ENCODE data around the gene SFXN3.

The SFXN3 gene

GRCh38 chr10:101036726-101037125 is 5.7 kb downstream of the SFXN3 start:
- no peak for DNase-seq

- no peak for DNase-seq
Observed at GRCh38 chr10:101038484-101038883, 7.5 kb downstream of the SFXN3 start.

DNA sequence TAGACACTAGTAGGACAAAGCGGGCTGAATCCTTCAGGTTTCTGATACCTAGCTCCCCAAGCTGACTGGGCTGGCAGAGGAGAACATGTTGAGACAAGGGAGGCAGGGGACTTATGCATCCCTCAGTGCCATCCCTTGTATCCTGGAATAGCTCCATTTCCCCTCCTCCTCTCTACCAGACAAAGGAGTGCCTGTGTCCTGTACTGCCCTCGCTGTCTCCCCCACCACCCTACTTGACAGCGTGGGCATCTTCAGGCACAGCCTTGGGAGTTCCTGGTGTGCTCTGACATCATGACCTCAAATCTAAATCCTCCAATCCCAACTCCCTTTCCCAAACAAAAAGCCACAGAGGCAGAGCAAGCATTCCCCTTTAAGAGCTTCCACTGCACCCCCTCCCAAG is 9.0 kb downstream of the SFXN3 start:
- no peak for DNase-seq

GRCh38 chr10:101040851-101041250 is 9.8 kb downstream of the SFXN3 start:
- no peak for DNase-seq

GRCh38 chr10:101041252-101041761 is 10.3 kb downstream of the SFXN3 start:
- DNase-seq = peak; percentile 73 to 78

DNA sequence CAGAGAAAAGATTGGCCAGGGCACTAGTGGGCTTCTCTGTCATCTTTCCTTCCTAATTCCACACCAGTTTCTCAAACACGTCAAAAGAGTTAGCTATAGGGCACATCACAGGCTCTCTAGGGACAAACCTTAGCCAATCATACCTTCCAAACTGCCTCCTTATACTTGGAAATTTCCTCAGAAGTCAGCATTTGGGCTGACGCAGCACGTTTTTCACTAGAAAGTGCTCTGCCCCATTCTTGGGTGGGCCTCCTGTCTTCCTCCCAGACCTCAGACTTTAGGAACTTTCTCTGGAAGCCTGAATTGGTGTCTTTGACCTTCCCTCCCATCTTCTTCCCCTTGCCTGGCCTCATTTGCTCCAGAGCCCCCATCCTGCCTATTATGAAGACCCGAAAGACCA is 11.1 kb downstream of the SFXN3 start:
- no peak for DNase-seq

DNA sequence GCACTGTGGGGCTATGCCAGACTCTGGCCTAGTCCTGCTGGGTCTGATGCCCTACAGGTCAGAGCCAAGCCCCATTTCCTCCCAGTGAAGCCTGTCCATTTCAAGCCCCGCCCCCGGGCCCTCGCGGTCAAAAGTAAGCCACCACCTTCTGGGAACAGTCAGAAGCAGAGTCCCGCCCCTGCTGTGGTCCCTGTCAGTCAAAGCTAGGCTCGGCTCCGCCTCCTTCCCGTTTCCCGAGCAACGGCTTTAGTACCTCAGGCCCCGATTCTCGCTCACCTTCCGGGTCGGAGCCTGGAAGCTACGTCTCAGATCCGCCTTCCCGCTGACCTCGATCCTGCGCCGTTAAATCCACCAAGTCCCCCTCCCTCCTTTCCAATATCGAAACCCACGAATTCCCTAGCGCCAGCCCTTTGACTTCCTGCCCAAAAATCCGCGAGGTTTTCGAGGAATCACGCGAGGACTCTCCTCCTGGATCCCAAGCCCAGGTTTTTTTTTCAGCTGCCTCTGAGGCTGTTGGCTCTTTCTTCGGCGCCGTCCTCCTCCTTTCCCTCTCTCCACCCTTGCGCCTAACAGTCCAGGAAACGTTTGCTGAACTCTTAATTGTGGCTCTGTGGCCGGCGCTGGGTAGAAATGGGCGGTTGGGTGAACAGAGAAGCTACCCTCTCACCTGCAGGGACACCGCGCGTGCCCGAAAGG is 11.8 kb downstream of the SFXN3 start:
- peak; percentile 95 to 97 for DNase-seq

DNA sequence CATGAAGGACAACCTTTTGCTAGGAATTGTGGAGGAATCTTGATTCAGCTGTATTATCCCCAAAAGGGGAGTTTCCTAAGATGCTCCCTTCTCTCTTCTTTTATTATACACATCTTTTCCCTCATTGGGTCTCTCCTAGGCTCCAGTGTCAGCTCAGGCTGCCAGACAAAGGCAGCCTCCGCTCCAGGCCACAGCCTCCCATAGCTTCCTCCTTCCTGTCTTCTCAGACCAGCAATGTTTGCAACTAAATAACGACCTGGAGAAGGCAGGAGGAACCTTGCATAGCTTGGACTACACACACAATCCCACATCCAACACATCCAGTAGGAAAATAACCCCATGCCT is 12.3 kb downstream of the SFXN3 start:
- DNase-seq = no peak

DNA sequence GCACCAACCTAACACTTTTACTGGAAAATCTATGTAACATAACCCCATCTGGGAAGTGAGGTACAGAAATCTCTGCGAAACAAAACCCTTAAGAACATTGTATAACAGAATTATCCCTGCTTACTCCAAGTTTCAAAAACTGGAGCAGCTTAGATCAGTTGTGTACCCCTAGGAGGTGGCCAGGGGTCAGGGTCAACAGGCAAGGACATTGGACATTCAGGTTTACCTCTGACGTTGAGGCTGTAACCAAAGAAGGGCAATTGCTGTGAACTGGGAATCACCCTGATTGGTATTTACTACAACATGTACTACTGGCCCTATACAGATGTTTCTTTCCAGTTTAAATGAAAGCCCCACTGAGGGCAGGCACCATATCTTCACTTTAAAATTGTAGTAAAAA is 13.1 kb downstream of the SFXN3 start:
- DNase-seq = no peak

DNA sequence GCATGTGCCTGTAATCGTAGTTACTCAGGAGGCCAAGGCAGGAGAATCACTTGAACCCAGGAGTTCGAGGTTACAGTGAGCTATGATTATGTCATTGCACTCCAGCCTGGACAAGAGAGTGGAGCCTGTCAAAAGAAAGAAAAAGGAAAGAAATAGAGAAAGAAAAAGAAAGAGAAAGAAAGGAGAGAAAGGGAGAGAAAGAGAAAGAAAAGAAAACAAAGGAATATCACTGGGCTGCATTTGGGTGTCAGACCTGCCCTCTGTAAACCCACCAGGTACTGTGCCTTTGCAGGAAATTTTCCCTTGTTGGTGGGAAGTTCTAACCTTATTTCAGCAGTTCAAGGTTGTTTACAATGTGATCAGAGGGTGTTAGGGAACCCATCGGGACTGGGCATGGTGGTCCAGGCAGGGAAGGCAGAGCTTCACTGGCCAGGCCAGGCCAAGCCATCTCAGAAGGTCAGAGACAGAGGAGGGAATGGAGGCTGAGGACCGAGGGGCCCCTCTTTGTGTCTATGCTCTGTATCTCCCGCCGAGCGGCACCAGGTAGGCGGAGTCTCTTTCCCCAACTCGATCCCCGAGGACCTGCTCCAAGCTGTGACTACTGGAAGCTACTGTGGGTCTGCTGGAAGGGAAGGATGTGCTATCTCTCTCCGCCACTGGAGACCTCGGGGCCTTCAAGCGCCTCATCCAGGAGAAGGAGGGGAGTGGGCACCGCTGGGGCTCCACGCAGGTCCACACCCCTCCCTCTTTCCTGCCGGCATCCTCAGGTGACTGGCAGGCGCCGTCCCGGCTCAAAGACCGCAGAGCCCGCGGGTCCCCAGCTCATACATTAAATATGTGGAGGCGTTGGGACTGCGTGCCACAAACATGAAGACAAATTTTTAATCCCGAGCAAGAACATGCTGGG is 15.6 kb downstream of the SFXN3 start:
- no peak for DNase-seq

- DNase-seq = no peak
Observed at GRCh38 chr10:101047268-101047667, 16.2 kb downstream of the SFXN3 start.

- no peak for DNase-seq
Observed at GRCh38 chr10:101047961-101048892, 17.2 kb downstream of the SFXN3 start.

GRCh38 chr10:101050208-101051069 is 19.4 kb downstream of the SFXN3 start:
- DNase-seq = peak; percentile 56 to 60

DNA sequence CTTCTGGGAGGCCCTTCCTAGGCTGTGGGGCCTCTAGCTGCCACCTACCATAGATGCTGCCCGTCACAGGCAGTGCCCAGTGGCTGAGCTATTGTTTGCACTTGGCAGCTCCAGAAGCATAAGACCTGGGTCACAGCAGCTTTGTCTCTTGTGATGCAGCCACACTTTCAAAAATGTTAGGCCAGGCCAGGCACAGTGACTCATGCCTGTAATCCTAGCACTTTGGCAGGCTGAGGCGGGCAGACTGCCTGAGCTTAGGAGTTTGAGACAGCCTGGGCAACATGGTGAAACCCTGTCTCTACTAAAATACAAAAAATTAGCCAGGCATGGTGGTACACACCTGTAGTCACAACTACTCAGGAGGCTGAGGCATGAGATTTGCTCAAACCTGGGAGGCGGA is 21.3 kb downstream of the SFXN3 start:
- no peak for DNase-seq

GRCh38 chr10:101053516-101053915 is 22.5 kb downstream of the SFXN3 start:
- no peak for DNase-seq

DNA sequence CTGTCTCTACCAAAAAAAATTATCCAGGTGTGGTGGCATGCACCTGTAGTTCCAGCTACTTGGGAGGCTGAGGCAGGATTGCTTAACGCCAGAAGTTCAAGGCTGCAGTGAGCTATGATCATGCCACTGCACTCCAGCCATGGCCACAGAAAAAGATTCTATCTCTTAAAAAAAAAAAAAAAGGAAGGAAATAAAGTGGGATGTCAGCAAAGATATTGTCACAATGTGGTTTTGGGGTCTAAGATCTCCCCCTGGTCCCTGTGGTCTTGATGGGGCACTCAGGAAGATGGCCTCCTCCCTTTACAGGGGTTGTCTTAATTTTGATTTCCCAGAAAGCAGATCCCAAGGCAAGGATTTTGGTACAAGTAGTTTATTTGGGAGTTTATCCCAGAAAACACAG is 23.3 kb downstream of the SFXN3 start:
- no peak for DNase-seq

DNA sequence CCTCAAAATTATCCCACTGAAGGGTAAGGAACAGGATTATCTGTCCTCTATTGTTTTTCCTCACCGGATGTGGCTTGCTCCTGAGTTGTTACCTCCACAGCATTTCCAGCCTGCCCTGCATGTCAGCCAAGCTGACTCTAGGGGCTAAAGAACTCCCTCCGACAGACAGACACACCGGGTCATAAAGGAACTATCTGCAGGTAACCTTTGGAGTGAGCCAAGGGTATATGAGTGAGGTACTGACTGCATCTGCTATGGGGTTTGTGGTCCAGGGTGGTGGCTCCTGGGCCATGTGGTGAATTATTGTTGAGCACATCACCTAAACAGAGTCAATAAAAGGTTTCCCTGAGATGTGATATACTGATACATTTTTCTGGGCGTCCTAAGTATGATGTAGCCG is 23.8 kb downstream of the SFXN3 start:
- DNase-seq = no peak

DNA sequence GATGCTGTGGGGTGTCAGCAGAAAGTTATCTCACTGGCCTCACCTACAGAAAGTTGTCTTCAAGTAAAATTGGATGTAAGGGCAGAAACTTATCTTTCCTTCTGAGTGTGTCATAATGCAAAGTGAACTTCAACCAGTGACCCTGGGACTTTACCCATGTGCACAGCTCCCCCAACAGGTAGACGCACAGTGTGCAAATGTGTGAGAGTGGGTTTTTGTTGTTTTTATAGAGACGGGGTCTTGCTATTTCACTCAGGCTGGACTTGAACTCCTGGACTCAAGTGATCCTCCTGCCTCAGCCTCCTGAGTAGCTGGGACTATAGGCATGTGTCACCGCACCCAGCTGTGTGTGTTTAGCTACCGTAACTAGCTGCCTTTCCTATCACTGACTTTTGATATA is 24.4 kb downstream of the SFXN3 start:
- no peak for DNase-seq

DNA sequence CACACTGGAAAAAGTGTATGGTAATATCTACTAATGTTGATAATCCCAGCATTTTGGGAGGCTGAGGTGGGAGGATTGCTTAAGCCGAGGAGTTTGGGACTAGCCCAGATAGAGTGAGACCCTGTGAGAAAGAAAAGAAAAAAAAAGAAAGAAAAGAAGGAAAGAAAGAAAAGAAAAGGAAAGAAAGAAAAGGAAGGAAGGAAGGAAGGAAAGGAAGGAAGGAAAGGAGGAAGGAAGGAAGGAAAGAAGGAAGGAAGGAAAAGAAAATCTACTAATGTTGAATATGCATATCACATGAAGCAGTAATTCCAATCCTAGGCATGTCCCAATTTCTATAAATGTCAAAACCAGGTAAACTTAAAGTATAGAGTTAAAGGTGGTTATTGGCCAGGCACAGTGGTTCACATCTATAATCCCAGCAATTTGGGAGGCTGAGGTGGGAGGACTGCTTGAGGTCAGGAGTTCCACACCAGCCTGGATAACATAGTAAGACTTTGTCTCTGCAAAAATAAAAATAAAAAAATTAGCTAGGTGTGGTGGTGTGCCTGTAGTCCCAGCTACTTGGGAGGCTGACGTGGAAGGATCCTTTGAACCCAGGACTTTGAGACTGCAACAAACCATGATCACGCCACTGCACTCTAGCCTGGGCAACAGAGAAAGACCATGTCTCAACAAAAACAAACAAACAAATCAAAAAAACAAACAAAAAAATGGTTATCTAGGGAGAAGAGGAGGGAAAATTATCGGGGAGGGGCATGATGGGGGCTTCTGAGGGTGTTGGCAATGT is 25.5 kb downstream of the SFXN3 start:
- no peak for DNase-seq

GRCh38 chr10:101060036-101060950 is 29.3 kb downstream of the SFXN3 start:
- peak; percentile 94 to 97 for DNase-seq
